Neural cell (in vitro differentiated cells): ENCODE results near the gene PSMA8. TPM values are rescaled to one million over a fixed set of nuclear protein-coding genes. Genes with fewer than 3 reads are reported as not detected.

Source experiments
- H2AFZ ChIP-seq: fragments of 200-600, 300-800 bp; sonication (generic), shearing (Covaris generic); 2 replicates; pipeline ENCODE4 v1.6.0; 2014; ENCODE audit warnings: low read depth, mild to moderate bottlenecking, antibody characterized with exemption, low read length, moderate library complexity
- H3F3A ChIP-seq: fragments of 200-600 bp; shearing (Covaris generic); 2 replicates; pipeline ENCODE4 v1.6.1; 2016; ENCODE audit warnings: mild to moderate bottlenecking, moderate library complexity, mixed read lengths, antibody characterized with exemption, low read length; ENCODE audit not compliant: insufficient read depth, poor library complexity, severe bottlenecking
- H3K27ac ChIP-seq: fragments of 200-600, 300-800 bp; sonication (generic), shearing (Covaris generic); 2 replicates; pipeline ENCODE4 v1.5.1; 2014; ENCODE audit warnings: mild to moderate bottlenecking, low read length, moderate library complexity
- H3K27me3 ChIP-seq: fragments of 300-800, 200-600 bp; sonication (generic), shearing (Covaris generic); 2 replicates; pipeline ENCODE4 v1.6.0; 2014; ENCODE audit warnings: mild to moderate bottlenecking, low read depth, low read length, moderate library complexity; ENCODE audit not compliant: insufficient read depth
- H3K36me3 ChIP-seq: fragments of 300-800, 200-600 bp; sonication (generic), shearing (Covaris generic); 2 replicates; pipeline ENCODE4 v1.5.1; 2014; ENCODE audit warnings: mild to moderate bottlenecking, antibody characterized with exemption, low read length, moderate library complexity; ENCODE audit not compliant: insufficient read depth
- H3K4me2 ChIP-seq: fragments of 300-800, 200-600 bp; sonication (generic), shearing (Covaris generic); 2 replicates; pipeline ENCODE4 v1.6.0; 2014; ENCODE audit warnings: mild to moderate bottlenecking, low read length
- H3K4me3 ChIP-seq: fragments of 300-800, 200-600 bp; sonication (generic), shearing (Covaris generic); 2 replicates; pipeline ENCODE4 v1.5.1; 2014; ENCODE audit warnings: mild to moderate bottlenecking, low read length, moderate library complexity
- H3K79me2 ChIP-seq: fragments of 200-600 bp; shearing (Covaris generic); replicated peaks from 2 replicates; pipeline ENCODE4 v1.6.0; 2014; ENCODE audit warnings: mild to moderate bottlenecking, low read length, moderate library complexity; ENCODE audit not compliant: insufficient read depth
- H3K9ac ChIP-seq: fragments of 300-800, 200-600 bp; sonication (generic), shearing (Covaris generic); 2 replicates; pipeline ENCODE4 v1.6.1; 2016; ENCODE audit warnings: mild to moderate bottlenecking, low read length, mixed read lengths
- H3K9me2 ChIP-seq: fragments of 200-600 bp; shearing (Covaris generic); 2 replicates; pipeline ENCODE4 v1.6.1; 2016; ENCODE audit warnings: mild to moderate bottlenecking, low read length, mixed read lengths; ENCODE audit not compliant: insufficient read depth
- H3K9me3 ChIP-seq: fragments of 200-600, 300-800 bp; sonication (generic), shearing (Covaris generic); 2 replicates; pipeline ENCODE4 v1.6.1; 2016; ENCODE audit warnings: mild to moderate bottlenecking, mixed run types, low read length, moderate library complexity, mixed read lengths
- H4K20me1 ChIP-seq: fragments of 200-600 bp; shearing (Covaris generic); 2 replicates; pipeline ENCODE4 v1.6.1; 2016; ENCODE audit warnings: mild to moderate bottlenecking, mixed run types; ENCODE audit not compliant: insufficient read depth
- CTCF ChIP-seq: fragments of 450-650 bp; IDR thresholded peaks from 2 replicates; pipeline ENCODE4 v1.5.1; 2014; ENCODE audit warnings: antibody characterized with exemption, mild to moderate bottlenecking, moderate library complexity; ENCODE audit not compliant: poor library complexity, severe bottlenecking
- EP300 ChIP-seq: fragments of 450-650 bp; conservative IDR thresholded peaks from 2 replicates; pipeline ENCODE4 v1.6.1; 2014; ENCODE audit warnings: antibody characterized with exemption, mild to moderate bottlenecking, moderate library complexity; ENCODE audit not compliant: poor library complexity, severe bottlenecking
- EZH2 ChIP-seq: fragments of 200-600, 300-800 bp; shearing (Covaris generic), sonication (generic); IDR thresholded peaks from 2 replicates; pipeline ENCODE4 v1.6.1; 2014; ENCODE audit warnings: antibody characterized with exemption, low read length, borderline replicate concordance, mild to moderate bottlenecking; ENCODE audit not compliant: insufficient read depth, poor library complexity, severe bottlenecking
- MXI1 ChIP-seq: fragments of 450-650 bp; conservative IDR thresholded peaks from 2 replicates; pipeline ENCODE4 v1.6.1; 2014; ENCODE audit warnings: antibody characterized with exemption, mild to moderate bottlenecking; ENCODE audit not compliant: poor library complexity, severe bottlenecking
- POLR2AphosphoS5 ChIP-seq: IDR thresholded peaks from 2 replicates; pipeline ENCODE4 v1.6.1; 2012
- RAD21 ChIP-seq: fragments of 450-650 bp; conservative IDR thresholded peaks from 2 replicates; pipeline ENCODE4 v1.6.1; 2014; ENCODE audit warnings: antibody characterized with exemption, mild to moderate bottlenecking, moderate library complexity
- REST ChIP-seq: IDR thresholded peaks from 2 replicates; pipeline ENCODE4 v1.6.1; 2012; ENCODE audit warnings: borderline replicate concordance
- SMC3 ChIP-seq: fragments of 450-650 bp; conservative IDR thresholded peaks from 2 replicates; pipeline ENCODE4 v1.6.1; 2014; ENCODE audit warnings: antibody characterized with exemption, mild to moderate bottlenecking, moderate library complexity; ENCODE audit not compliant: poor library complexity
- TAF1 ChIP-seq: IDR thresholded peaks from 2 replicates; pipeline ENCODE4 v1.6.1; 2012; ENCODE audit warnings: low read depth
- polyA minus RNA-seq: library from RNA; depleted of rRNA, polyadenylated mRNA; stranded (reverse); fragments of >200 nt; gene quantifications from 2 replicates; pipeline ENCODE4 v1.2.3, GENCODE V29; 2014
- polyA plus RNA-seq: library from polyadenylated mRNA; depleted of rRNA; stranded (reverse); fragments of >200 nt; gene quantifications from 2 replicates; pipeline ENCODE4 v1.2.3, GENCODE V29; 2014

The PSMA8 gene
- polyA plus RNA-seq (not detected in 2 replicates), polyA minus RNA-seq (not detected in 2 replicates)

GRCh38 chr18:26133652-26134051 lies at the start of gene PSMA8:
Gene PSMA8, plus strand, starts transcription at chr18:26133869. Its CDS starts 97 bp downstream, at chr18:26133966.
- no peak within 1 kb of the TSS for H3K27ac ChIP-seq
- no peak for TF ChIP-seq SMC3
- TF ChIP-seq POLR2AphosphoS5 = no peak
- TF ChIP-seq EZH2 = no peak
- TF ChIP-seq REST = no peak
- no peak for TF ChIP-seq EP300
- TF ChIP-seq TAF1 = no peak
- no peak for TF ChIP-seq MXI1
- no peak for TF ChIP-seq CTCF
- TF ChIP-seq RAD21 = no peak
- H3K4me3 ChIP-seq = no peak within 1 kb of the TSS
- H2AFZ ChIP-seq = no peak within 1 kb of the TSS
- no peaks in the 10 kb centered on the region for H3K27me3 ChIP-seq
- H3K79me2 ChIP-seq = no peaks in the 10 kb centered on the region
- no peak within 1 kb of the TSS for H3K4me2 ChIP-seq
- no peaks in the 10 kb centered on the region for H3K36me3 ChIP-seq
- no peaks in the 10 kb centered on the region for H3F3A ChIP-seq
- no peak within 1 kb of the TSS for H3K9ac ChIP-seq
- H3K9me3 ChIP-seq = no peaks in the 10 kb centered on the region
- no peaks in the 10 kb centered on the region for H4K20me1 ChIP-seq
- no peaks in the 10 kb centered on the region for H3K9me2 ChIP-seq

GRCh38 chr18:26085056-26085455 lies 48.6 kb upstream of the PSMA8 start:
- H3K9ac ChIP-seq = no peak overlapping the region
- H3K4me2 ChIP-seq = no peak overlapping the region
- H4K20me1 ChIP-seq = no peaks in the 10 kb centered on the region
- H3K27me3 ChIP-seq = no peaks in the 10 kb centered on the region
- no peak overlapping the region for H3K27ac ChIP-seq
- H3K9me2 ChIP-seq = no peaks in the 10 kb centered on the region
- H3K9me3 ChIP-seq = no peaks in the 10 kb centered on the region
- H3K36me3 ChIP-seq = peaks cover 9% of the 10 kb centered on the region
- peaks cover 62% of the 10 kb centered on the region for H3K79me2 ChIP-seq
- TF ChIP-seq MXI1 = no peak
- no peak for TF ChIP-seq EZH2
- no peak for TF ChIP-seq EP300
- no peak for TF ChIP-seq POLR2AphosphoS5
- TF ChIP-seq REST = no peak
- no peak for TF ChIP-seq RAD21
- TF ChIP-seq SMC3 = no peak
- no peak for TF ChIP-seq CTCF
- no peak for TF ChIP-seq TAF1
- no peak overlapping the region for H3K4me3 ChIP-seq
- H2AFZ ChIP-seq = no peak overlapping the region
- H3F3A ChIP-seq = no peaks in the 10 kb centered on the region
